Vagina (tissue), 2 donors: ENCODE data around the gene CYP26C1.

Experiments
- POLR2A ChIP-seq, 2 donors: fragments of 450-650 bp; IDR thresholded peaks; one replicate each; pipeline ENCODE4 v1.6.1; 2017; ENCODE audit warnings: antibody characterized with exemption in 2 of 2, mild to moderate bottlenecking in 2 of 2, moderate library complexity in 2 of 2
- POLR2AphosphoS5 ChIP-seq, 2 donors: sonication (generic); formaldehyde crosslinking; IDR thresholded peaks; one replicate each; pipeline ENCODE4 v1.9.0; 2017; ENCODE audit warnings: antibody characterized with exemption in 2 of 2, mild to moderate bottlenecking in 2 of 2, low read depth in 1 of 2; ENCODE audit not compliant: insufficient read depth in 1 of 2
- TF ChIP-seq, protein P1 (sequence below), 3 experiments: fragments of 450-650 bp in 2 of 3; fragments of 200-600 bp in 1 of 3; sonication (generic) in 1 of 3; IDR thresholded peaks; one replicate each; pipeline ENCODE4 v1.5.1; 2017 to 2019; ENCODE audit warnings: antibody characterized with exemption in 3 of 3, mild to moderate bottlenecking in 2 of 3, moderate library complexity in 2 of 3

- TF ChIP-seq, protein P1, sequence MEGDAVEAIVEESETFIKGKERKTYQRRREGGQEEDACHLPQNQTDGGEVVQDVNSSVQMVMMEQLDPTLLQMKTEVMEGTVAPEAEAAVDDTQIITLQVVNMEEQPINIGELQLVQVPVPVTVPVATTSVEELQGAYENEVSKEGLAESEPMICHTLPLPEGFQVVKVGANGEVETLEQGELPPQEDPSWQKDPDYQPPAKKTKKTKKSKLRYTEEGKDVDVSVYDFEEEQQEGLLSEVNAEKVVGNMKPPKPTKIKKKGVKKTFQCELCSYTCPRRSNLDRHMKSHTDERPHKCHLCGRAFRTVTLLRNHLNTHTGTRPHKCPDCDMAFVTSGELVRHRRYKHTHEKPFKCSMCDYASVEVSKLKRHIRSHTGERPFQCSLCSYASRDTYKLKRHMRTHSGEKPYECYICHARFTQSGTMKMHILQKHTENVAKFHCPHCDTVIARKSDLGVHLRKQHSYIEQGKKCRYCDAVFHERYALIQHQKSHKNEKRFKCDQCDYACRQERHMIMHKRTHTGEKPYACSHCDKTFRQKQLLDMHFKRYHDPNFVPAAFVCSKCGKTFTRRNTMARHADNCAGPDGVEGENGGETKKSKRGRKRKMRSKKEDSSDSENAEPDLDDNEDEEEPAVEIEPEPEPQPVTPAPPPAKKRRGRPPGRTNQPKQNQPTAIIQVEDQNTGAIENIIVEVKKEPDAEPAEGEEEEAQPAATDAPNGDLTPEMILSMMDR (IDR thresholded peaks at IDR 0.05): no peak
- TF ChIP-seq POLR2A (IDR thresholded peaks at IDR 0.05) (no peak), POLR2AphosphoS5 (IDR thresholded peaks at IDR 0.05; ENCODE audit: insufficient read depth in 1 of 2, low read depth in 1 of 2) (no peak)
These were observed 17.3 kb downstream of the CYP26C1 start for GRCh38 chr10:93077860-93078337.
